H1 (cell line): Measurements from ENCODE around the gene IMPDH1. TPM values are rescaled to one million over a fixed set of nuclear protein-coding genes. Genes with fewer than 3 reads are reported as not detected.

Source experiments
- CTCF ChIA-PET: fragments of 300-600 bp; sonication (Branson Sonifier 250); formaldehyde crosslinking; loops from one replicate; lab custom pipeline; 2021; ENCODE audit not compliant: partially characterized antibody; lab: Charles Lee
- POLR2A ChIA-PET: fragments of 300-600 bp; sonication (Branson Sonifier 250); formaldehyde crosslinking; loops from one replicate; lab custom pipeline; 2021; ENCODE audit warnings: inconsistent platforms; ENCODE audit not compliant: partially characterized antibody; lab: Charles Lee
- DNase-seq, 2 experiments: peaks; one replicate each; pipeline versions ENCODE4 v3.0.0 to v3.0.0-alpha.2; 2010 to 2022; ENCODE audit warnings: low spot score in 2 of 2, low read depth in 1 of 2, mixed read lengths in 1 of 2
- FAIRE-seq: peaks from 2 replicates; lab custom pipeline; 2011; peaks lifted over from hg19 to GRCh38; lab: Jason Lieb, UNC
- H2AFZ ChIP-seq: 2 replicates; pipeline ENCODE4 v1.8.1; 2012; ENCODE audit warnings: low read length, inconsistent platforms
- H2AK5ac ChIP-seq: 2 replicates; pipeline ENCODE4 v1.6.1; 2013; ENCODE audit warnings: low read depth, low read length
- H2BK120ac ChIP-seq: replicated peaks from 2 replicates; pipeline ENCODE3; 2013; ENCODE audit warnings: low read depth, low read length, inconsistent platforms
- H2BK12ac ChIP-seq: 2 replicates; pipeline ENCODE4 v1.6.1; 2013; ENCODE audit warnings: low read depth, low read length
- H2BK15ac ChIP-seq: 2 replicates; pipeline ENCODE4 v1.6.1; 2013; ENCODE audit warnings: low read length
- H2BK20ac ChIP-seq: 2 replicates; pipeline ENCODE4 v1.6.1; 2013; ENCODE audit warnings: low read length
- H2BK5ac ChIP-seq: 2 replicates; pipeline ENCODE4 v1.6.1; 2013; ENCODE audit warnings: low read depth, low read length
- H3K14ac ChIP-seq: 2 replicates; pipeline ENCODE4 v1.6.1; 2013; ENCODE audit warnings: inconsistent platforms; ENCODE audit not compliant: insufficient read length
- H3K18ac ChIP-seq: 2 replicates; pipeline ENCODE4 v1.6.1; 2013; ENCODE audit warnings: low read length; ENCODE audit errors: extremely low read depth
- H3K23ac ChIP-seq: 2 replicates; pipeline ENCODE4 v1.6.1; 2013; ENCODE audit warnings: inconsistent platforms; ENCODE audit not compliant: insufficient read length
- H3K23me2 ChIP-seq: 2 replicates; pipeline ENCODE4 v1.6.1; 2013; ENCODE audit warnings: low read depth, low read length
- H3K27ac ChIP-seq: 2 replicates; pipeline ENCODE4 v1.6.1; 2011; ENCODE audit warnings: low read depth, low read length, inconsistent platforms
- H3K27me3 ChIP-seq, 4 experiments: replicated peaks in 1 of 4; 1 replicate in 1 of 4; 2 replicates in 3 of 4; pipeline versions ENCODE4 v1.6.1 to v1.8.1; 2011 to 2013; ENCODE audit warnings: low read length in 3 of 4, mild to moderate bottlenecking in 3 of 4, inconsistent platforms in 2 of 4, mixed read lengths in 2 of 4, moderate library complexity in 1 of 4; ENCODE audit not compliant: control insufficient read depth in 3 of 4, insufficient read depth in 3 of 4; ENCODE audit errors: extremely low read depth in 1 of 4
- H3K36me3 ChIP-seq, 4 experiments: 2 replicates each; pipeline versions ENCODE4 v1.6.1 to v1.8.1; 2011 to 2013; ENCODE audit warnings: mild to moderate bottlenecking in 4 of 4, low read length in 3 of 4, moderate library complexity in 2 of 4, control low read depth in 1 of 4, inconsistent platforms in 1 of 4; ENCODE audit not compliant: insufficient read depth in 4 of 4, control insufficient read depth in 2 of 4
- H3K4ac ChIP-seq: replicated peaks from 2 replicates; pipeline ENCODE3; 2013; ENCODE audit warnings: low read length, low read depth, mixed read lengths, inconsistent platforms; ENCODE audit not compliant: insufficient read length
- H3K4me1 ChIP-seq, 4 experiments: replicated peaks in 1 of 4; 1 replicate in 1 of 4; 2 replicates in 3 of 4; pipeline versions ENCODE4 v1.6.1 to v1.8.1; 2011 to 2013; ENCODE audit warnings: low read length in 3 of 4, inconsistent platforms in 2 of 4, mixed read lengths in 1 of 4; ENCODE audit not compliant: insufficient read depth in 4 of 4, control insufficient read depth in 3 of 4
- H3K4me2 ChIP-seq, 2 experiments: 2 replicates each; pipeline versions ENCODE4 v1.6.1 to v1.8.1; 2011 to 2013; ENCODE audit warnings: low read depth in 2 of 2, low read length in 2 of 2, control low read depth in 1 of 2, inconsistent platforms in 1 of 2, mild to moderate bottlenecking in 1 of 2; ENCODE audit not compliant: insufficient read depth in 1 of 2
- H3K4me3 ChIP-seq, 4 experiments: fragments of 200-600, 300-600 bp in 1 of 4; sonication (generic), shearing (Covaris generic), sonication (Bioruptor Twin) in 1 of 4; 2 replicates each; pipeline versions ENCODE4 v1.5.1 to v1.8.1; 2011 to 2016; ENCODE audit warnings: low read length in 4 of 4, low read depth in 3 of 4, control low read depth in 2 of 4, inconsistent platforms in 2 of 4, mild to moderate bottlenecking in 2 of 4, mixed read lengths in 1 of 4, moderate library complexity in 1 of 4; ENCODE audit not compliant: insufficient read depth in 2 of 4; ENCODE audit errors: extremely low read depth in 1 of 4
- H3K56ac ChIP-seq: replicated peaks from 2 replicates; pipeline ENCODE3; 2013; ENCODE audit warnings: low read depth, mild to moderate bottlenecking, mixed read lengths, low read length, inconsistent platforms; ENCODE audit not compliant: insufficient read length
- H3K79me1 ChIP-seq: 2 replicates; pipeline ENCODE4 v1.6.1; 2013; ENCODE audit warnings: low read depth, low read length, control low read depth
- H3K79me2 ChIP-seq, 2 experiments: 2 replicates each; pipeline versions ENCODE4 v1.6.1 to v1.8.1; 2012 to 2013; ENCODE audit warnings: low read length in 2 of 2, mild to moderate bottlenecking in 2 of 2, inconsistent platforms in 1 of 2; ENCODE audit not compliant: insufficient read depth in 2 of 2, control insufficient read depth in 1 of 2
- H3K9ac ChIP-seq, 4 experiments: replicated peaks in 1 of 4; 1 replicate in 1 of 4; 2 replicates in 3 of 4; pipeline versions ENCODE4 v1.6.1 to v1.8.1; 2011 to 2013; ENCODE audit warnings: low read depth in 3 of 4, low read length in 3 of 4, control low read depth in 2 of 4, mild to moderate bottlenecking in 2 of 4, moderate library complexity in 2 of 4, inconsistent platforms in 1 of 4; ENCODE audit errors: extremely low read depth in 1 of 4
- H3K9me3 ChIP-seq, 2 experiments: 2 replicates each; pipeline versions ENCODE4 v1.6.1 to v1.8.1; 2012 to 2013; ENCODE audit warnings: mild to moderate bottlenecking in 2 of 2, moderate library complexity in 2 of 2, control low read depth in 1 of 2, inconsistent platforms in 1 of 2, low read depth in 1 of 2, low read length in 1 of 2, mixed read lengths in 1 of 2; ENCODE audit not compliant: insufficient read depth in 2 of 2
- H4K20me1 ChIP-seq, 2 experiments: replicated peaks in 1 of 2; 2 replicates each; pipeline versions ENCODE3 to v1.8.1; 2011 to 2013; ENCODE audit warnings: inconsistent platforms in 2 of 2, low read length in 2 of 2, mild to moderate bottlenecking in 1 of 2; ENCODE audit not compliant: insufficient read depth in 2 of 2, control insufficient read depth in 1 of 2
- H4K5ac ChIP-seq: 2 replicates; pipeline ENCODE4 v1.6.1; 2013; ENCODE audit warnings: low read length, low read depth, mixed read lengths, inconsistent platforms; ENCODE audit not compliant: insufficient read length
- H4K8ac ChIP-seq: 2 replicates; pipeline ENCODE4 v1.8.0; 2013; ENCODE audit warnings: mild to moderate bottlenecking, moderate library complexity, low read length, inconsistent platforms; ENCODE audit not compliant: insufficient read depth; ENCODE audit errors: extremely low read depth
- H4K91ac ChIP-seq: replicated peaks from 2 replicates; pipeline ENCODE3; 2013; ENCODE audit warnings: low read length, mixed read lengths, inconsistent platforms; ENCODE audit not compliant: insufficient read length
- JUN ChIP-seq: IDR thresholded peaks from 2 replicates; pipeline ENCODE4 v1.6.1; 2011; ENCODE audit warnings: low read depth, mild to moderate bottlenecking, improper control_type of control experiment, low read length
- KDM4A ChIP-seq: IDR thresholded peaks from one replicate; pipeline ENCODE4 v1.7.1; 2012; ENCODE audit warnings: low read depth, mild to moderate bottlenecking, moderate library complexity, low read length, inconsistent platforms; ENCODE audit not compliant: severe bottlenecking
- SIX5 ChIP-seq: IDR thresholded peaks from 2 replicates; pipeline ENCODE4 v1.6.1; 2011; ENCODE audit warnings: mild to moderate bottlenecking, low read depth, low read length
- WGBS, 2 experiments: shearing (Covaris generic) in 1 of 2; methylation state at CpG; one replicate each; pipeline versions ENCODE4 v1.1.6 to v1.1.7; 2013 to 2015; ENCODE audit warnings: low lambda C conversion rate in 2 of 2, mixed read lengths in 2 of 2, inconsistent platforms in 1 of 2, low coverage in 1 of 2, missing lambda C conversion rate in 1 of 2; ENCODE audit not compliant: insufficient replicate concordance in 2 of 2, insufficient coverage in 1 of 2, insufficient read length in 1 of 2; ENCODE audit errors: extremely low coverage in 1 of 2, missing lambda C conversion rate in 1 of 2; 5-methylcytosine and 5-hydroxymethylcytosine counted together
- polyA plus RNA-seq, 7 experiments: library from polyadenylated mRNA; depleted of rRNA in 3 of 7; stranded (reverse) in 5 of 7; unstranded in 2 of 7; fragments of >200 nt in 5 of 7; fragments of 200-250 nt in 2 of 7; gene quantifications; 1 replicate in 5 of 7; 2 replicates in 1 of 7; 4 replicates in 1 of 7; pipeline versions ENCODE4 v1.2.1 to v1.2.3, GENCODE V29; 2011 to 2013; ENCODE audit warnings: missing spikeins in 2 of 7, mixed read lengths in 2 of 7
- total RNA-seq: library from RNA; stranded (reverse); fragmentation: NEBNext Ultra II Directional; extraction: Animal tissue kit (Norgen Biotek cat#: 25700); gene quantifications from 2 replicates; pipeline ENCODE4 v1.2.1, GENCODE V29; 2021

Gene IMPDH1
- total and polyA plus RNA-seq, 2 of the 8 experiments (the other 6 are each of a cell fraction or from before 2014, with no cell fraction given), result 45.8 TPM

DNA sequence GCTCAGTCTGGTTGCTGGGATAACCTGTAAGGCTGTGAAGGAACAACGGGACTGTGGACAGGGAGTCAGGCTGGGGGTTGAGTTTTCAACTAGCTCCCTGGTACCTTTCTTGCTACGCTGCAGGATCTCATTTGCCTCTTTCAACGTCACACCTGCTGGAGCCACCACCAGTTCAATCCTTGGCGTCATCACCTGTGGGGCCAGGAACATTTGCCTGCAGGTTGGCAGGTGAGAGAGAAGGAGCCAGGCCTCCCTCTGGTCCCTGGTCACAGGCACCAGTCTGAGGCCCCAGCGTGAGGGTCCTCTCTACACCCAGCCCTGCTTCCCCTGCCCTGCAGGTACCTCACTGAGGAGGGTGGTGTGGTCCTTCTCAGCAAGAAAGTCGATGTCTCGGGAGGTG is 9.8 kb downstream of the IMPDH1 start:
- Histone ChIP-seq H3K4me2 (no peak overlapping the region), H2BK12ac (no peak overlapping the region), H2BK120ac (no peak overlapping the region), H4K91ac (no peak overlapping the region), H4K5ac (no peak overlapping the region), H3K4me1 (peaks cover 0 to 10% (median 7%) of the 10 kb centered on the region in 4 experiments; a peak in 6 of 7 replicates), H4K8ac (no peak overlapping the region), H3K4ac (no peak overlapping the region), H3K14ac (no peak overlapping the region), H3K56ac (no peak overlapping the region), H4K20me1 (peaks cover 1 to 6% of the 10 kb centered on the region in 2 experiments), H3K9me3 (no peaks in the 10 kb centered on the region), H3K27ac (no peak overlapping the region), H2BK20ac (no peak overlapping the region), H3K18ac (no peak overlapping the region), H2AFZ (no peak overlapping the region), H2BK15ac (no peak overlapping the region), H3K79me2 (no peaks in the 10 kb centered on the region), H2BK5ac (no peak overlapping the region), H3K4me3 (no peak overlapping the region), H3K9ac (no peak overlapping the region), H3K36me3 (peaks cover 0 to 3% (median 2%) of the 10 kb centered on the region in 4 experiments; a peak in 4 of 8 replicates), H3K27me3 (peaks cover 0 to 10% (median 5%) of the 10 kb centered on the region in 4 experiments; a peak in 5 of 7 replicates), H2AK5ac (no peak overlapping the region), H3K23ac (no peak overlapping the region), H3K23me2 (no peaks in the 10 kb centered on the region; the same call in 1 of the 2 replicates), H3K79me1 (no peaks in the 10 kb centered on the region)
- ChIA-PET POLR2A (no interaction called here), CTCF (interaction anchor here (0.6 to 24.8 kb wide), 8 partner anchors 9 to 61 kb away, joined by 3 to 348 read pairs (median 118); partner anchors contain the start of gene IMPDH1)
- no peak for FAIRE-seq
- TF ChIP-seq JUN (no peak), KDM4A (no peak), SIX5 (no peak)
- 80% methylated on average over 7 of the region's 7 CpGs; no CpG with 5 or more reads in 1 of the 2 experiments for WGBS, 2 experiments
- DNase-seq, result no peak
